Peyer's patch (tissue), 4 donors: ENCODE data around the gene SIRPA.

Source experiments
- POLR2A ChIP-seq, 2 donors: fragments of 450-650 bp; IDR thresholded peaks; one replicate each; pipeline ENCODE4 v1.5.1; 2017; ENCODE audit warnings: antibody characterized with exemption in 2 of 2, mild to moderate bottlenecking in 2 of 2, moderate library complexity in 2 of 2
- TF ChIP-seq, protein P1 (sequence below), 6 experiments: fragments of 450-650 bp in 4 of 6; fragments of 200-600 bp in 2 of 6; sonication (generic) in 1 of 6; IDR thresholded peaks; one replicate each; pipeline ENCODE4 v1.5.1; 2017 to 2019; ENCODE audit warnings: antibody characterized with exemption in 6 of 6, mild to moderate bottlenecking in 3 of 6, moderate library complexity in 1 of 6

- TF ChIP-seq, protein P1, sequence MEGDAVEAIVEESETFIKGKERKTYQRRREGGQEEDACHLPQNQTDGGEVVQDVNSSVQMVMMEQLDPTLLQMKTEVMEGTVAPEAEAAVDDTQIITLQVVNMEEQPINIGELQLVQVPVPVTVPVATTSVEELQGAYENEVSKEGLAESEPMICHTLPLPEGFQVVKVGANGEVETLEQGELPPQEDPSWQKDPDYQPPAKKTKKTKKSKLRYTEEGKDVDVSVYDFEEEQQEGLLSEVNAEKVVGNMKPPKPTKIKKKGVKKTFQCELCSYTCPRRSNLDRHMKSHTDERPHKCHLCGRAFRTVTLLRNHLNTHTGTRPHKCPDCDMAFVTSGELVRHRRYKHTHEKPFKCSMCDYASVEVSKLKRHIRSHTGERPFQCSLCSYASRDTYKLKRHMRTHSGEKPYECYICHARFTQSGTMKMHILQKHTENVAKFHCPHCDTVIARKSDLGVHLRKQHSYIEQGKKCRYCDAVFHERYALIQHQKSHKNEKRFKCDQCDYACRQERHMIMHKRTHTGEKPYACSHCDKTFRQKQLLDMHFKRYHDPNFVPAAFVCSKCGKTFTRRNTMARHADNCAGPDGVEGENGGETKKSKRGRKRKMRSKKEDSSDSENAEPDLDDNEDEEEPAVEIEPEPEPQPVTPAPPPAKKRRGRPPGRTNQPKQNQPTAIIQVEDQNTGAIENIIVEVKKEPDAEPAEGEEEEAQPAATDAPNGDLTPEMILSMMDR (IDR thresholded peaks at IDR 0.05): no peak
- no peak for TF ChIP-seq POLR2A (IDR thresholded peaks at IDR 0.05)
Measured at GRCh38 chr20:1883986-1884385, 11.2 kb upstream of the SIRPA start.
